22Rv1 (cell line): ENCODE results near the gene TRPV3.

Experiments used
- H3K27ac ChIP-seq: fragments of 450-650 bp; 2 replicates; pipeline ENCODE4 v1.5.1; 2017
- CTCF ChIP-seq: fragments of 450-650 bp; IDR thresholded peaks from 2 replicates; pipeline ENCODE4 v1.5.1; 2017; ENCODE audit warnings: mild to moderate bottlenecking
- ZFX ChIP-seq: fragments of 450-650 bp; IDR thresholded peaks from 2 replicates; pipeline ENCODE4 v1.6.1; 2017; ENCODE audit warnings: antibody characterized with exemption, borderline replicate concordance

The TRPV3 gene

DNA sequence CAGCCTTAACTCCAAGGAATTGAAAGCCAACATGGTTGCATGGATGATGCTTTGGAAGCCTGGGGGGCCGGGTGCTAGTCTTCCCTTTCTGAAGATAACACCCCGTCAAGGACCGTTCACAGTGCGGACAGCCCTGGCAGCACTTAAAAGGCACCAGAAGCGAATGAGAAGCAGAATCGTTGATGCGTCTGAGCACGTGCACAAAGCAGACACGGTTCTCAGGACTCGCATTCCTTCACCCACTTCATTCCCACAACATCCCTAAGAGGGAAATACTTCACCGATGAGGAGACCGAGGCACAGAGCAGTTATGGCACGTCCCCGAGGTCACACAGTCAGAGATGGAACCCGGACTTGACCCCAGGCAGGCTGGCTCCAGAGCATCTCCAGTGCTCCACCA lies 37.4 kb upstream of the TRPV3 start:
- TF ChIP-seq CTCF (no peak), ZFX (no peak)

DNA sequence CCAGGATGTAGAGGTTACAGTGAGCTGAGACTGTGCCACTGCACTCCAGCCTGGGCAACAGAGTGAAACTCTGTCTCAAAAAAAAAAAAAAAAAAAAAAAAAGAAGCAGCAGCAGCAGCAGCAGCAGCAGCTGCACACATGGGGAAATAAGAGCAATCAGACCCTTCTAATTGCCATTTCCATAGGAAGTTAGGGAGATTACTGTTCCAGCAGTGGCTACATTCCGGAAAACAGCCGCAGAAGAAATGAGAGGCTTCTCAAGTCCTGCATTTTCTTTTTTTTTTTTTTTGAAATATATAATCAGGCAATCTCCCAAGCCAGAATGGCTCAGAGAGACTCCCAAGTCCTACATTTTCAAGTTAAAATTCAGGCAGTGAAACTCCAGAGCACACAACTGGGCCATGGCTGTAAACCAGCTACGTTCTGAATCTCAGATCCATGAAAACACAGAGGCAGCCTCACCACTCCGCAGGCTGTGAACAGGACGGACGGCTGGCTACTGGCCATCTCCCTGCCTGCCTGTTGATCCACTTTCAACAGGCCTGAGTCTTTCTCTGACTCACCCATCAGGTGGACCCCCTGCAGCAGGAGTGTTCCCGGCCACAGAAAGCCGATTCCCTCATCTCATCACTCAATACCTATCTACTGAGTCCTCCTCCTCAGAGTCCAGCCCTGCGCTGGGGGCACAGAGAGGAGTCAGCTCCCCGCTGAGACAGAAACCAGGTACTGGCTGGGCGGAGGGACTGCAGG lies 36.6 kb upstream of the TRPV3 start:
- TF ChIP-seq CTCF (no peak), ZFX (no peak)

More for the DNA sequence above, 37.4 kb upstream of the TRPV3 start:
- H3K27ac ChIP-seq, result no peak overlapping the region

DNA sequence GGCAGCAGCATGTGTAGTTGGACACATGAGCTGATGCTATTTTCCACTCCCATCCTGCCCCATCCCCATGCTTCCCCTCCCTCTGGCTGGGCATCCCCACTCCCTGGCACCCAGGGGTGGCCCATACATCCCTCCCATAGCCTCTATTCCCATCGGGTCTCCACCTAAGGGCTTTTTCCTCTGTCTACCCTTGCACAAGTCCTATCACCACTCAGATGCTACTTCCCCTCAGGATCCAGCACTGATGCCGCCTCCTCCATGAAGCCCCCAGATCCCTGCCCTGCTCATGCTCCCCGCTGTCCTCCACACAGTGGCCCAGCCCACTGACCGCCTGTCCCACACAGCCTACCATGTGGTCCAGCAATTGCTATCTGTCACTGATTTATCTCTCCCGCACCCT lies 35.8 kb upstream of the TRPV3 start:
- TF ChIP-seq CTCF (no peak), ZFX (no peak)
- H3K27ac ChIP-seq, result no peak overlapping the region

More for the DNA sequence above, 36.6 kb upstream of the TRPV3 start:
- H3K27ac ChIP-seq, result no peak overlapping the region

DNA sequence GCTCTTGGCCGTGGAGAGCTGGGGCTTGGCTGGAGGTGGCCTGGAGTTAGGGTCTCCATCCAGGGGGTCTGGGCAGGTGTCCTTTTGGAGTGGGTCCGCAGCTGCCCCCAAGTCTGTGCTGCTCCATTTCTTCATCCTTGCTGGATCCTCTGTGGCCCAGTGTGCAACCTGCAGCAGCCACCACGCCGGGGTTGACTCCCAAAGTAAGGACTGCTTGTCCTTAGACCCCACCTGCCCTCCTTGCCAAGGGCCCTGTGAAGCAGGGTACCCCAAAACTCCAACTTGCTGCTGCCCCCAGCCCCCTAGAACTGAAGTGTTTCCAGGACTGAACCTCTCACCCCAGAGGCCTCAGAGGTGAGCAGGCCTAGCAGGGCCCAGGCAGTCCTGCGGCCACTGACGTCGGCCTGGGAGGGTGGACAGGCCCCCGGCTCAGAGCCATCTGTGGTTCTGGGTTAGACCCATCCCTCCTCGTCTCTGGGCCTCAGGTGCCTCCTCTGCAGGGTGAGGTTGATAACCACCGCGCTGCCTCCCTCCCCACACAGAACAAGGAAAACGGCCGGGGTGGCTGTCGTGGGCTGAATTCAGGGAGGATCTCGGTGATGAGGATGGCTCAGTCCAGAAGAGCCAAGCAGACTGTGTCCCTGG lies 34.7 kb upstream of the TRPV3 start:
- no peak for TF ChIP-seq CTCF
- no peak for TF ChIP-seq ZFX
- H3K27ac ChIP-seq, result no peak overlapping the region

- H3K27ac ChIP-seq, result no peak overlapping the region
- TF ChIP-seq CTCF (no peak), ZFX (no peak)
Measured at GRCh38 chr17:3590768-3591167, 33.2 kb upstream of the TRPV3 start.

DNA sequence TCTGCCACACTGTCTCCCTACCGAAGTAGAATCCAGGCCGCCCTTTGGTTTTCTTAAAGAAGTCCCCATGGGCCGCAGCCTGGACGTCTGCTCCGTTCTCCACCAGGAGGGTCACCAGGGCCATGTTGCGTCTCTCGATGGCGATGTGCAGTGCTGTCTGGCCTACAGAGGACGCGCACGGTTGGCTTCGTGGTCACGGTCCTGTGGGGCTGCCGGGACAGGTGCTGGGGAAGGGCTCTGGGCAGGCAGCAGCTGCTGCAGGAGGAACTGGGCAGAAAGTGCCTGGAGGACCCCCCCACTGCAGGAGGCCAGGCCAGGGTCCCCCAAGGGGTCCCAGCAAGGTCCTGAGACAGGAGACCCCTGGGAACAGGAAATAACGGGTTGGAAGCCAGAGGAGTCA lies 32.6 kb upstream of the TRPV3 start:
- TF ChIP-seq ZFX (no peak), CTCF (no peak)
- no peak overlapping the region for H3K27ac ChIP-seq

- H3K27ac ChIP-seq, result no peak overlapping the region
- TF ChIP-seq ZFX (no peak), CTCF (no peak)
Measured at GRCh38 chr17:3589784-3590183, 32.2 kb upstream of the TRPV3 start.
